Measurements from ENCODE around the gene TAS2R4.

TAS2R4 gene, protein sequence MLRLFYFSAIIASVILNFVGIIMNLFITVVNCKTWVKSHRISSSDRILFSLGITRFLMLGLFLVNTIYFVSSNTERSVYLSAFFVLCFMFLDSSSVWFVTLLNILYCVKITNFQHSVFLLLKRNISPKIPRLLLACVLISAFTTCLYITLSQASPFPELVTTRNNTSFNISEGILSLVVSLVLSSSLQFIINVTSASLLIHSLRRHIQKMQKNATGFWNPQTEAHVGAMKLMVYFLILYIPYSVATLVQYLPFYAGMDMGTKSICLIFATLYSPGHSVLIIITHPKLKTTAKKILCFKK
- long read RNA-seq: 0 reads

DNA sequence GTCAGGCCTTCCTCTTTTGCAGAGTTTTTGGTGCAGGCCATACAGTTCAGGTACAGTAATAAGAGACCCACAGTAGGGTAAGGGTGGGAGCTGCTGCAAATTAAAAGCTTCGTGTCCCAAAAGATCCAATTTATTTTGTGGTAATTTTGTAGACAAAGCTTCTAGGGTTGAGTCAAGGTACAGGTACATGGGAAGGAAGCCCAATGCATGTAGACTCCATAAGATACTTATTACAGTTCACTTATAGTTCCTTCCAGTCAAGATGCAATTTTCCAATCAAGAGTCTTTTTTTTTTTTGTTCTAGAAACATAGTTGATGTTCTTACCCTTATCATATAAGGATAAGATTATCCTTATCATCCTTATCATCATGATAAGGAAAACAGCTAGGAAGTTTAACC, at the start of gene TAS2R4:
Gene TAS2R4, plus strand, starts transcription at position 301 of the 400 bp plus-strand sequence. CDS start 1,815 bp downstream, outside the sequence.
- TF ChIP-seq, protein P1, sequence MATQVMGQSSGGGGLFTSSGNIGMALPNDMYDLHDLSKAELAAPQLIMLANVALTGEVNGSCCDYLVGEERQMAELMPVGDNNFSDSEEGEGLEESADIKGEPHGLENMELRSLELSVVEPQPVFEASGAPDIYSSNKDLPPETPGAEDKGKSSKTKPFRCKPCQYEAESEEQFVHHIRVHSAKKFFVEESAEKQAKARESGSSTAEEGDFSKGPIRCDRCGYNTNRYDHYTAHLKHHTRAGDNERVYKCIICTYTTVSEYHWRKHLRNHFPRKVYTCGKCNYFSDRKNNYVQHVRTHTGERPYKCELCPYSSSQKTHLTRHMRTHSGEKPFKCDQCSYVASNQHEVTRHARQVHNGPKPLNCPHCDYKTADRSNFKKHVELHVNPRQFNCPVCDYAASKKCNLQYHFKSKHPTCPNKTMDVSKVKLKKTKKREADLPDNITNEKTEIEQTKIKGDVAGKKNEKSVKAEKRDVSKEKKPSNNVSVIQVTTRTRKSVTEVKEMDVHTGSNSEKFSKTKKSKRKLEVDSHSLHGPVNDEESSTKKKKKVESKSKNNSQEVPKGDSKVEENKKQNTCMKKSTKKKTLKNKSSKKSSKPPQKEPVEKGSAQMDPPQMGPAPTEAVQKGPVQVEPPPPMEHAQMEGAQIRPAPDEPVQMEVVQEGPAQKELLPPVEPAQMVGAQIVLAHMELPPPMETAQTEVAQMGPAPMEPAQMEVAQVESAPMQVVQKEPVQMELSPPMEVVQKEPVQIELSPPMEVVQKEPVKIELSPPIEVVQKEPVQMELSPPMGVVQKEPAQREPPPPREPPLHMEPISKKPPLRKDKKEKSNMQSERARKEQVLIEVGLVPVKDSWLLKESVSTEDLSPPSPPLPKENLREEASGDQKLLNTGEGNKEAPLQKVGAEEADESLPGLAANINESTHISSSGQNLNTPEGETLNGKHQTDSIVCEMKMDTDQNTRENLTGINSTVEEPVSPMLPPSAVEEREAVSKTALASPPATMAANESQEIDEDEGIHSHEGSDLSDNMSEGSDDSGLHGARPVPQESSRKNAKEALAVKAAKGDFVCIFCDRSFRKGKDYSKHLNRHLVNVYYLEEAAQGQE (IDR thresholded peaks at IDR 0.05; ENCODE audit: insufficient replicate concordance, low read depth): no peak
- TF ChIP-seq POLR2AphosphoS5 (IDR thresholded peaks at IDR 0.05; ENCODE audit: low read depth): no peak
- TF ChIP-seq CTCF (IDR thresholded peaks at IDR 0.05; ENCODE audit: insufficient read depth, low read length): no peak
- no peak for TF ChIP-seq SPI1 (IDR thresholded peaks at IDR 0.05; ENCODE audit: borderline replicate concordance, low read depth)
- no peak for TF ChIP-seq GABPA (IDR thresholded peaks at IDR 0.05; ENCODE audit: low read depth)
- Histone ChIP-seq H3K27me3 (ENCODE audit: insufficient read depth, poor library complexity, severe bottlenecking) (no peaks in the 10 kb centered on the region), H3K4me3 (replicated peaks; ENCODE audit: insufficient read depth, low read length) (no peak within 1 kb of the TSS), H3K27ac (replicated peaks) (no peak within 1 kb of the TSS)
- DNase-seq (ENCODE audit: low read depth in 1 of 2, low spot score in 1 of 2): no peak

DNA sequence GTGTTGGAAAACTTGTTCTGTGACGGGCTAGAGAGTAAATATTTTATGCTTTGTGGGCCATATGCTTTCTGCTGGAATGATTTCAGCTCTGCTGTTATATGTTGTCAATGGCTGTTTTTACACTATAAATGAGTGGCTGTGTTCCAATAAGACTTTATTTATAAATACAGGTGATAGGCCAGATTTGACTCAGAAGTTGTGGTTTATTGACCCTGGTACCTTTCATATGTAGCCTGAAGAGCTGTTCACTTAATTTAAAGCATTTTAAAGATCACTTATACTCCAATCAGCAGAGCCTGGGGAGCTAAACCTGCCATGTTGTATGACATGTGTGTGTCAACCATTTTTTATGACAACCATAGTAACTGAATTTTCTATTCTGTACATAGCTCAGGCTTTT, 47.5 kb upstream of the TAS2R4 start:
- no peak overlapping the region for H3K27ac ChIP-seq (replicated peaks)
- H3K4me3 ChIP-seq (replicated peaks; ENCODE audit: insufficient read depth, low read length): no peak overlapping the region
- no peak for TF ChIP-seq POLR2AphosphoS5 (IDR thresholded peaks at IDR 0.05; ENCODE audit: low read depth)
- no peak for TF ChIP-seq CTCF (IDR thresholded peaks at IDR 0.05; ENCODE audit: insufficient read depth, low read length)
- H3K27me3 ChIP-seq (ENCODE audit: insufficient read depth, poor library complexity, severe bottlenecking): no peaks in the 10 kb centered on the region
- no peak for DNase-seq (ENCODE audit: low read depth in 1 of 2, low spot score in 1 of 2)

- Histone ChIP-seq H3K27ac (replicated peaks) (no peak overlapping the region), H3K4me3 (replicated peaks; ENCODE audit: insufficient read depth, low read length) (no peak overlapping the region), H3K27me3 (ENCODE audit: insufficient read depth, poor library complexity, severe bottlenecking) (no peaks in the 10 kb centered on the region)
- TF ChIP-seq GABPA (IDR thresholded peaks at IDR 0.05; ENCODE audit: low read depth) (no peak), CTCF (IDR thresholded peaks at IDR 0.05; ENCODE audit: insufficient read depth, low read length) (no peak), POLR2AphosphoS5 (IDR thresholded peaks at IDR 0.05; ENCODE audit: low read depth) (no peak), SPI1 (IDR thresholded peaks at IDR 0.05; ENCODE audit: borderline replicate concordance, low read depth) (no peak)
- TF ChIP-seq, protein P1 (IDR thresholded peaks at IDR 0.05; ENCODE audit: insufficient replicate concordance, low read depth): no peak
- DNase-seq (ENCODE audit: low read depth in 1 of 2, low spot score in 1 of 2): no peak
Measured at GRCh38 chr7:141731476-141732149, 44.9 kb upstream of the TAS2R4 start.
